C4-2B (cell line): ENCODE results near the gene NHSL1.

Experiments
- ZFX ChIP-seq: fragments of 450-650 bp; IDR thresholded peaks from 2 replicates; pipeline ENCODE4 v1.6.1; 2017
- TF ChIP-seq, protein P1 (sequence below): fragments of 450-650 bp; conservative IDR thresholded peaks from 2 replicates; pipeline ENCODE4 v1.5.1; 2017; ENCODE audit warnings: mild to moderate bottlenecking

DNA sequence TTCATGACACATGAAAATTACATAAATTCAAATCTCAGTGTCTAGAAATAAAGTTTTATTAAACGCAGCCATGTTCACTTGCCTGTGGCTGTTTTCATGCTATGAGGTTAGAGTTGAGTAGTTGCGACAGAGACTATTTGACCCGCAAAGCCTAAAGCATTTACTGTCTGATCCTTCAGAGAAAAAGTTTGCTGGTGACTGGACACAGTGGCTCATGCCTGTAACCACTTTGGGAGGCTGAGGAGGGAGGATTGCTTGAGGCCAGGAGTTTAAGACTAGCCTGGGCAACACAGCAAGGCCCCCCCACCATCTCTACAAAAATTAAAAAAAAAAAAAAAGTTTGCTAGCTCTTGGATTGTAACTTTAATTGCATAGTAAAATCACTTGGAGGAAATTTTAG, 112.4 kb downstream of the NHSL1 start:
- TF ChIP-seq, protein P1, sequence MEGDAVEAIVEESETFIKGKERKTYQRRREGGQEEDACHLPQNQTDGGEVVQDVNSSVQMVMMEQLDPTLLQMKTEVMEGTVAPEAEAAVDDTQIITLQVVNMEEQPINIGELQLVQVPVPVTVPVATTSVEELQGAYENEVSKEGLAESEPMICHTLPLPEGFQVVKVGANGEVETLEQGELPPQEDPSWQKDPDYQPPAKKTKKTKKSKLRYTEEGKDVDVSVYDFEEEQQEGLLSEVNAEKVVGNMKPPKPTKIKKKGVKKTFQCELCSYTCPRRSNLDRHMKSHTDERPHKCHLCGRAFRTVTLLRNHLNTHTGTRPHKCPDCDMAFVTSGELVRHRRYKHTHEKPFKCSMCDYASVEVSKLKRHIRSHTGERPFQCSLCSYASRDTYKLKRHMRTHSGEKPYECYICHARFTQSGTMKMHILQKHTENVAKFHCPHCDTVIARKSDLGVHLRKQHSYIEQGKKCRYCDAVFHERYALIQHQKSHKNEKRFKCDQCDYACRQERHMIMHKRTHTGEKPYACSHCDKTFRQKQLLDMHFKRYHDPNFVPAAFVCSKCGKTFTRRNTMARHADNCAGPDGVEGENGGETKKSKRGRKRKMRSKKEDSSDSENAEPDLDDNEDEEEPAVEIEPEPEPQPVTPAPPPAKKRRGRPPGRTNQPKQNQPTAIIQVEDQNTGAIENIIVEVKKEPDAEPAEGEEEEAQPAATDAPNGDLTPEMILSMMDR = no peak
- TF ChIP-seq ZFX = no peak
